GM08714 (cell line): ENCODE measurements around the gene LRRC61.
A peak's percentile ranks its signal among the peaks of the same experiment; 100 is the strongest.

Source experiments
- H3K4me3 ChIP-seq: fragments of 200-500 bp; sonication (Bioruptor generic); 2 replicates; pipeline ENCODE4 v1.5.1; 2014; ENCODE audit warnings: mild to moderate bottlenecking, low read length, inconsistent platforms
- ZNF274 ChIP-seq: IDR thresholded peaks from 2 replicates; pipeline ENCODE4 v1.6.1; 2012; ENCODE audit warnings: mild to moderate bottlenecking, low read depth, low read length

Gene LRRC61

GRCh38 chr7:150324373-150324961 is 1.3 kb downstream of the LRRC61 start:
- peak overlapping the region; percentile 88; the same call in 1 of the 2 replicates for H3K4me3 ChIP-seq
- TF ChIP-seq ZNF274 = no peak

- no peak for TF ChIP-seq ZNF274
- H3K4me3 ChIP-seq = no peak overlapping the region
Observed at GRCh38 chr7:150325110-150325611, 2.0 kb downstream of the LRRC61 start.

- H3K4me3 ChIP-seq = no peak overlapping the region
- no peak for TF ChIP-seq ZNF274
Observed at GRCh38 chr7:150325901-150326300, 2.7 kb downstream of the LRRC61 start.

GRCh38 chr7:150326657-150327268 is 3.6 kb downstream of the LRRC61 start:
- no peak overlapping the region for H3K4me3 ChIP-seq
- TF ChIP-seq ZNF274 = no peak

- no peak for TF ChIP-seq ZNF274
- no peak overlapping the region for H3K4me3 ChIP-seq
Observed at GRCh38 chr7:150327308-150327707, 4.2 kb downstream of the LRRC61 start.

- no peak for TF ChIP-seq ZNF274
Observed at GRCh38 chr7:150329331-150330120, 6.4 kb downstream of the LRRC61 start.

GRCh38 chr7:150330211-150330885 is 7.2 kb downstream of the LRRC61 start:
- TF ChIP-seq ZNF274 = no peak
- no peak overlapping the region for H3K4me3 ChIP-seq

More at GRCh38 chr7:150329331-150330120, 6.4 kb downstream of the LRRC61 start:
- no peak overlapping the region for H3K4me3 ChIP-seq

GRCh38 chr7:150332852-150333635 is 9.9 kb downstream of the LRRC61 start:
- no peak overlapping the region for H3K4me3 ChIP-seq
- no peak for TF ChIP-seq ZNF274

GRCh38 chr7:150333659-150334058 is 10.5 kb downstream of the LRRC61 start:
- H3K4me3 ChIP-seq = no peak overlapping the region

GRCh38 chr7:150334108-150334507 is 11.0 kb downstream of the LRRC61 start:
- TF ChIP-seq ZNF274 = no peak
- H3K4me3 ChIP-seq = no peak overlapping the region

More at GRCh38 chr7:150333659-150334058, 10.5 kb downstream of the LRRC61 start:
- no peak for TF ChIP-seq ZNF274

- no peak for TF ChIP-seq ZNF274
- H3K4me3 ChIP-seq = no peak overlapping the region
Observed at GRCh38 chr7:150335108-150335773, 12.1 kb downstream of the LRRC61 start.

GRCh38 chr7:150335774-150336112 is 12.6 kb downstream of the LRRC61 start:
- no peak for TF ChIP-seq ZNF274

GRCh38 chr7:150336746-150337145 is 13.6 kb downstream of the LRRC61 start:
- no peak for TF ChIP-seq ZNF274
- no peak overlapping the region for H3K4me3 ChIP-seq

More at GRCh38 chr7:150335774-150336112, 12.6 kb downstream of the LRRC61 start:
- no peak overlapping the region for H3K4me3 ChIP-seq
